GM23248 (cell line): Measurements from ENCODE around the gene PTPRN.

Source experiments
- EZH2 ChIP-seq: fragments of 200-600 bp; sonication (generic); IDR thresholded peaks from 2 replicates; pipeline ENCODE4 v1.6.1; 2018; ENCODE audit warnings: antibody characterized with exemption, mild to moderate bottlenecking; ENCODE audit not compliant: insufficient read depth, poor library complexity, severe bottlenecking
- EZH2phosphoT487 ChIP-seq: fragments of 200-600 bp; sonication (generic); IDR thresholded peaks from 2 replicates; pipeline ENCODE4 v1.6.1; 2018; ENCODE audit warnings: antibody characterized with exemption, moderate library complexity, mild to moderate bottlenecking, low read depth; ENCODE audit not compliant: insufficient read depth

DNA sequence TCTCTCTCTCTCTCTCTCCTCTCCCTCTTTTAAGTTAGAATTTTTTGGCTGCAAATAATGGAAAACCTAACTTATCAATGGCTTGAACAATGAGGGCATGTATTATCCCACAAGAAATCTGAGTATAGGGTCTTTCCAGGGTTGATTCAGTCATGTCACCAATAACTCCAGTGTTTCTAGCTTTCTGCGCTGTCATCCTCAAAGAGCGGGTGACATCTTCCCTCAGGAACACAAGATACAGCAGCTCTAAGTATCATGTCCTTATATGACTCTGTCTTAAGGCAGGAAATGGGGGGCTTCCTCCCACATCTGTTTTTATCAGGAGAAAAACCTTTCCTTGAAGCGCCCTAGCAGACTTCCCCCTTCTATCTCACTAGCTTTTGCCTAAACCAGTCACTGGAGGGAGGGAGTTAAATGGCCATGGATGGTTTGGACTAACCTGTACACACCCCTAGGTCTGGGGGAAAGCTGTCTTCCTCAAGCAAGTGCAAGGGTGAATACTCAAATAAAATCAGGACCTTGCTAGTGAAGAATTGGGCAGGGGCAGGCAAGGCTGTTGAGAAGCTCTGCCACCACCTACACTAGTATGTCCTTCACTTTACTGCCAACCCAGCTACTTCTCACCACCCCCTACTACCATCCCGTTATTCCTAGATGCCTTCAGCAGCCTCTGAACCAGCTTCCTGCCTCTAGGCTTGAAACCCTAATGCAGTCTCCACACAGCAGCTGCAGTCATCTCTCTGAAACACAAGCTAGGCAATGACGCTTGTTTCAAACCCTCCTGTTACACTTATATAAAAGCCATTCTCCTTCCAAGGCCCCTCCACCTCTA, 48.0 kb downstream of the PTPRN start:
- TF ChIP-seq EZH2phosphoT487 (no peak), EZH2 (no peak)
